Measurements from ENCODE around the gene HOXB4.

GRCh38 chr17:48609759-48610281 is 31.7 kb upstream of the HOXB4 start:
- TF ChIP-seq EZH2 (optimal IDR thresholded peaks at IDR 0.05; ENCODE audit: low read depth, low read length), result no peak
- no peak for TF ChIP-seq CTCF (IDR thresholded peaks at IDR 0.05; ENCODE audit: low read length)
- no peak for TF ChIP-seq EZH2phosphoT487 (IDR thresholded peaks at IDR 0.05; ENCODE audit: low read length)

Measured in MM.1S (cell line).